GM10248 (cell line): ENCODE data around the gene RBBP8NL.

Source experiments
- CTCF ChIA-PET: fragments of 300-600 bp; sonication (Branson Sonifier 250); formaldehyde crosslinking; extraction: SDS; loops from one replicate; lab custom pipeline; 2021; ENCODE audit warnings: antibody characterized with exemption; lab: Yijun Ruan, JAX
- POLR2A ChIA-PET: fragments of 350-650 bp; sonication (Branson Sonifier 250); formaldehyde crosslinking; extraction: SDS; loops from one replicate; lab custom pipeline; 2020; ENCODE audit warnings: antibody characterized with exemption; lab: Yijun Ruan, JAX
- DNase-seq: peaks from one replicate; pipeline ENCODE4 v3.0.0; 2012; ENCODE audit errors: extremely low spot score
- CTCF ChIP-seq: IDR thresholded peaks from 2 replicates; pipeline ENCODE4 v1.5.1; 2012; ENCODE audit warnings: mild to moderate bottlenecking, low read depth; ENCODE audit errors: extremely low read depth, missing control alignments, control extremely low read depth

The RBBP8NL gene

GRCh38 chr20:62436692-62437091, 9.4 kb upstream of the RBBP8NL start:
- ChIA-PET POLR2A (no interaction called here), CTCF (interaction anchor here (1.0 kb wide), 1 partner anchor 11 kb away, joined by 3 read pairs; no protein-coding TSS in a partner anchor)
- DNase-seq = no peak
- no peak for TF ChIP-seq CTCF

GRCh38 chr20:62433658-62434497, 6.5 kb upstream of the RBBP8NL start:
- no peak for DNase-seq
- ChIA-PET POLR2A (no interaction called here), CTCF (no interaction called here)
- TF ChIP-seq CTCF = no peak

GRCh38 chr20:62430866-62431447, 3.6 kb upstream of the RBBP8NL start:
- ChIA-PET CTCF (no interaction called here), POLR2A (no interaction called here)
- TF ChIP-seq CTCF = no peak
- DNase-seq = no peak

- ChIA-PET POLR2A (no interaction called here), CTCF (no interaction called here)
- no peak for TF ChIP-seq CTCF
- DNase-seq = no peak
Measured at GRCh38 chr20:62430311-62430853, 3.0 kb upstream of the RBBP8NL start.

GRCh38 chr20:62429455-62430310, 2.3 kb upstream of the RBBP8NL start:
- ChIA-PET CTCF (no interaction called here), POLR2A (no interaction called here)
- no peak for TF ChIP-seq CTCF
- no peak for DNase-seq
